ENCODE results near the gene TREH. TPM values are rescaled to one million over a fixed set of nuclear protein-coding genes. Genes with fewer than 3 reads are reported as not detected.

The TREH gene
- total and polyA plus RNA-seq, 2 of the 8 experiments (the other 6 are each of a cell fraction or from before 2014, with no cell fraction given), result 0.03 TPM; not detected in 1

GRCh38 chr11:118703563-118704106 lies 24.2 kb upstream of the TREH start (continued):
- TF ChIP-seq CHD7 (IDR thresholded peaks at IDR 0.05; ENCODE audit: insufficient replicate concordance, low read length) (no peak), BACH1 (IDR thresholded peaks at IDR 0.05; ENCODE audit: low read length) (no peak), KDM5A (IDR thresholded peaks at IDR 0.05; ENCODE audit: low read length) (no peak), MAFK (IDR thresholded peaks at IDR 0.05; ENCODE audit: low read depth, low read length) (no peak), SUZ12 (IDR thresholded peaks at IDR 0.05; ENCODE audit: low read length) (no peak), CEBPB (IDR thresholded peaks at IDR 0.05; ENCODE audit: low read depth, low read length) (no peak), HDAC6 (IDR thresholded peaks at IDR 0.05; ENCODE audit: low read depth, low read length) (no peak), SIRT6 (IDR thresholded peaks at IDR 0.05; ENCODE audit: low read length) (no peak), CTBP2 (IDR thresholded peaks at IDR 0.05; ENCODE audit: borderline replicate concordance, insufficient read depth, insufficient read length, low read length) (no peak), ATF3 (IDR thresholded peaks at IDR 0.05; ENCODE audit: insufficient read depth, low read depth, low read length) (no peak), SP4 (IDR thresholded peaks at IDR 0.05; ENCODE audit: low read length) (no peak)
